ENCODE results near the gene CA10. TPM values are rescaled to one million over a fixed set of nuclear protein-coding genes. Genes with fewer than 3 reads are reported as not detected.

CA10 gene
- total RNA-seq, 2 donors from 2014 or later, result 0.22 to 0.37 TPM

- WGBS, 2 experiments (ENCODE audit: insufficient coverage in 1 of 2, insufficient read length in 1 of 2), result 66 to 95% methylated on average over 2 of the region's 2 CpGs
- H3K9me3 Mint-ChIP-seq, result no peaks in the 10 kb centered on the region
- Histone ChIP-seq H3K4me1 (ENCODE audit: control insufficient read depth, insufficient read depth, low read length) (no peaks in the 10 kb centered on the region), H3K27ac (ENCODE audit: low read depth, low read length) (peak overlapping the region; percentile 76), H3K9me3 (ENCODE audit: control insufficient read depth, low read length) (no peaks in the 10 kb centered on the region), H3K9ac (ENCODE audit: extremely low read depth, low read length, poor library complexity, severe bottlenecking) (no peak overlapping the region), H3K4me3 (ENCODE audit: low read length) (no peak overlapping the region), H3K36me3 (ENCODE audit: control insufficient read depth, insufficient read depth, low read length) (no peaks in the 10 kb centered on the region), H3K27me3 (ENCODE audit: control insufficient read depth, insufficient read depth, low read length, poor library complexity, severe bottlenecking) (no peaks in the 10 kb centered on the region)
- DNase-seq, result no peak
- H3K27ac Mint-ChIP-seq, result no peak overlapping the region
- H3K4me3 Mint-ChIP-seq, result no peak overlapping the region
- TF ChIP-seq CTCF (conservative IDR thresholded peaks at IDR 0.05), result no peak
- H3K27me3 Mint-ChIP-seq (ENCODE audit: insufficient read depth), result no peaks in the 10 kb centered on the region
- H3K4me1 Mint-ChIP-seq, result no peaks in the 10 kb centered on the region
- no peaks in the 10 kb centered on the region for H3K36me3 Mint-ChIP-seq (ENCODE audit: low read depth)
Measured at GRCh38 chr17:51745993-51746392, 412.5 kb downstream of the CA10 start.

GRCh38 chr17:51743477-51743876 is 415.0 kb downstream of the CA10 start:
- Histone ChIP-seq H3K4me3 (ENCODE audit: low read length) (no peak overlapping the region), H3K9me3 (ENCODE audit: control insufficient read depth, low read length) (no peaks in the 10 kb centered on the region), H3K27ac (ENCODE audit: low read depth, low read length) (no peak overlapping the region), H3K9ac (ENCODE audit: extremely low read depth, low read length, poor library complexity, severe bottlenecking) (no peak overlapping the region), H3K4me1 (ENCODE audit: control insufficient read depth, insufficient read depth, low read length) (no peaks in the 10 kb centered on the region), H3K27me3 (ENCODE audit: control insufficient read depth, insufficient read depth, low read length, poor library complexity, severe bottlenecking) (no peaks in the 10 kb centered on the region), H3K36me3 (ENCODE audit: control insufficient read depth, insufficient read depth, low read length) (no peaks in the 10 kb centered on the region)
- DNase-seq, result no peak
- WGBS, 2 experiments (ENCODE audit: insufficient coverage in 1 of 2, insufficient read length in 1 of 2), result 96 to 100% methylated on average over 2 to 4 of the region's 4 CpGs
- Mint-ChIP-seq H3K9me3 (no peaks in the 10 kb centered on the region), H3K4me3 (no peak overlapping the region), H3K27ac (no peak overlapping the region), H3K4me1 (peaks cover 2% of the 10 kb centered on the region), H3K27me3 (ENCODE audit: insufficient read depth) (no peaks in the 10 kb centered on the region), H3K36me3 (ENCODE audit: low read depth) (no peaks in the 10 kb centered on the region)
- TF ChIP-seq CTCF (conservative IDR thresholded peaks at IDR 0.05), result no peak

GRCh38 chr17:51742571-51742970 is 415.9 kb downstream of the CA10 start:
- Histone ChIP-seq H3K27ac (ENCODE audit: low read depth, low read length) (no peak overlapping the region), H3K9me3 (ENCODE audit: control insufficient read depth, low read length) (no peaks in the 10 kb centered on the region), H3K9ac (ENCODE audit: extremely low read depth, low read length, poor library complexity, severe bottlenecking) (no peak overlapping the region), H3K4me3 (ENCODE audit: low read length) (no peak overlapping the region), H3K36me3 (ENCODE audit: control insufficient read depth, insufficient read depth, low read length) (no peaks in the 10 kb centered on the region), H3K4me1 (ENCODE audit: control insufficient read depth, insufficient read depth, low read length) (no peaks in the 10 kb centered on the region), H3K27me3 (ENCODE audit: control insufficient read depth, insufficient read depth, low read length, poor library complexity, severe bottlenecking) (no peaks in the 10 kb centered on the region)
- DNase-seq, result no peak
- Mint-ChIP-seq H3K27me3 (ENCODE audit: insufficient read depth) (no peaks in the 10 kb centered on the region), H3K4me1 (peaks cover 2% of the 10 kb centered on the region), H3K4me3 (no peak overlapping the region), H3K27ac (no peak overlapping the region), H3K9me3 (no peaks in the 10 kb centered on the region), H3K36me3 (ENCODE audit: low read depth) (no peaks in the 10 kb centered on the region)
- no peak for TF ChIP-seq CTCF (conservative IDR thresholded peaks at IDR 0.05)
